ENCODE measurements around the gene GLIPR1.
"Not testable (repeated sequence)": the region's sequence is repeated elsewhere in the genome, so short reads cannot be mapped to it uniquely, and the experiment has no call there.

Gene GLIPR1

DNA sequence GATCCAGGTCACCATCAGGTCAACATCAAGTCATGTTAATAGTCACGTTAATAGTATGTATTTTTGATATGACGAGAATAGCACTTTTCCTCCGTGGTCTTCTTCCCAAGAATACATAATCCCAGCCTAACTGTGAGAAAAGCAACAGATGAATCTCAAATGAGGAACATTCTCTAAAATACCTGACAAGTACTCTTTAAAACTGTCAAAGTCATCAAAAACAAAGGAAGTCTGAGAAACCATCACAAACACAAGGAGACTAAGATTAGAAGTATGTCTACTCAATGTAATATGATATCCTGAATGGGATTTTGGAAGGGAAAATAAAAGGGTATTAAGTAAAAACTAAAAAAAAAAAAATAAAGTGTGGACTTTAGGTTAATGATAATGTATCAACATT, 36.8 kb upstream of the GLIPR1 start:
- TF ChIP-seq, protein P1, sequence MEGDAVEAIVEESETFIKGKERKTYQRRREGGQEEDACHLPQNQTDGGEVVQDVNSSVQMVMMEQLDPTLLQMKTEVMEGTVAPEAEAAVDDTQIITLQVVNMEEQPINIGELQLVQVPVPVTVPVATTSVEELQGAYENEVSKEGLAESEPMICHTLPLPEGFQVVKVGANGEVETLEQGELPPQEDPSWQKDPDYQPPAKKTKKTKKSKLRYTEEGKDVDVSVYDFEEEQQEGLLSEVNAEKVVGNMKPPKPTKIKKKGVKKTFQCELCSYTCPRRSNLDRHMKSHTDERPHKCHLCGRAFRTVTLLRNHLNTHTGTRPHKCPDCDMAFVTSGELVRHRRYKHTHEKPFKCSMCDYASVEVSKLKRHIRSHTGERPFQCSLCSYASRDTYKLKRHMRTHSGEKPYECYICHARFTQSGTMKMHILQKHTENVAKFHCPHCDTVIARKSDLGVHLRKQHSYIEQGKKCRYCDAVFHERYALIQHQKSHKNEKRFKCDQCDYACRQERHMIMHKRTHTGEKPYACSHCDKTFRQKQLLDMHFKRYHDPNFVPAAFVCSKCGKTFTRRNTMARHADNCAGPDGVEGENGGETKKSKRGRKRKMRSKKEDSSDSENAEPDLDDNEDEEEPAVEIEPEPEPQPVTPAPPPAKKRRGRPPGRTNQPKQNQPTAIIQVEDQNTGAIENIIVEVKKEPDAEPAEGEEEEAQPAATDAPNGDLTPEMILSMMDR (IDR thresholded peaks at IDR 0.05; ENCODE audit: control insufficient read depth, extremely low read depth, insufficient read depth), result no peak
- H3K4me3 ChIP-seq (ENCODE audit: low read depth, low read length), result no peak overlapping the region
- DNase-seq (ENCODE audit: low read depth), result no peak

DNA sequence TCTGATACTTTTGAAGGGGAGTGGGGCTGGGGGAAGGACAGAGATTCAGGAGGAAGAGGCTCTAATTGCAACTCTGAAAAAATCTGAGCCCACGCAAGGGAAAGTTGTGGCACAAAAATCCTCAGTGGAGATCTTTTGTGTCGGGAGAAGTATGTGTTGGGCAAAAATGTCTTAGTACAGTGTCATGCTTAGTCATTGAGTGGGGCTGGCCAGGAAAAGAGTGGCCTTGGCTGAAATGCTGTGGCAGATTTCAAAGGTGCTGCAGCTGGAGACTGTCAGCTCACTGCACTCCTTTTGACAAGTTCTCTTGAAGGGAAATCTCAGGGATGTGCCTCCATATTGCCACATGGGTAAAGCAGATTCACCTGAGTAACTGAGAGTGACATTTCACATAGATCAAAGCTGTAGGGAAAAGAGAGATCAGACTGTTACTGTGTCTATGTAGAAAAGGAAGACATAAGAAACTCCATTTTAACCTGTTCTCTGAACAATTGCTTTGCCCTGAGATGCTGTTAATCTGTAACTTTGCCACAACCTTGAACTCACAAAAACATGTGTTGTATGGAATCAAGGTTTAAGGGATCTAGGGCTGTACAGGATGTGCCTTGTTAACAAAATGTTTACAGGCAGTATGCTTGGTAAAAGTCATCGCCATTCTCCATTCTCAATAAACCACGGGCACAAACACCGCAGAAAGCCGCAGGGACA, 36.0 kb upstream of the GLIPR1 start:
- DNase-seq (ENCODE audit: low read depth), result no peak
- H3K4me3 ChIP-seq (ENCODE audit: low read depth, low read length), result no peak overlapping the region
- TF ChIP-seq, protein P1 (IDR thresholded peaks at IDR 0.05; ENCODE audit: control insufficient read depth, extremely low read depth, insufficient read depth), result no peak

DNA sequence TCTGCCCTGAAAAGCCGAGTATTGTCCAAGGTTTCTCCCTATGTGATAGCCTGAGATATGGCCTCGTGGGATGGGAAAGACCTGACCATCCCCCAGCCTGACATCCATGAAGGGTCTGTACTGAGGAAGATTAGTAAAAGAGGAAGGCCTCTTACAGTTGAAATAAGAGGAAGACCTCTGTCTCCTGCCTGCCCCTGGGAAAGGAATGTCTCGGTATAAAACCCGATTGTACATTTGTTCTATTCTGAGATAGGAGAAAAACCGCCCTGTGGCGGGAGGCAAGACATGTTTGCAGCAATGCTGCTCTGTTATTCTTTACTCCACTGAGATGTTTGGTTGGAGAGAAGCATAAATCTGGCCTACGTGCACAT, 35.4 kb upstream of the GLIPR1 start:
- DNase-seq (ENCODE audit: low read depth); H3K4me3 ChIP-seq (ENCODE audit: low read depth, low read length): not testable (repeated sequence)

DNA sequence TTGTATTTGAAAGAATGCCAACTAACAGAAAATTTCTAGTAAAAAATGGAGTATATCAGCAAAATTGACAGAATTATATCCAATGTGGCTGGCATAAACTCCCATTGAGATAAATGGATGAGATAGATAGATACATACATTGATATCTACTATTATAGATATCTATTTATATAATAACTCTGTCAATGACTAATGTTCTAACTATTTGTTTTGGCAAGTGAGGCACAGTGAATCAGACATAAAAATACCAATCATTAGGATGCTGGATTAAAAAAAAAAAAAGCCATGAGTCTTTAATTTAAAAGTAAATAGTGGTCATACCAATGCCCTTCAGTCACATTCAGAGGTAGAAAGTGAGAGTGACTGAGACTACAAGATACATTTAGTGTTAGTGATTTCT, 33.7 kb upstream of the GLIPR1 start:
- no peak overlapping the region for H3K4me3 ChIP-seq (ENCODE audit: low read depth, low read length)
- no peak for DNase-seq (ENCODE audit: low read depth)
- TF ChIP-seq, protein P1 (IDR thresholded peaks at IDR 0.05; ENCODE audit: control insufficient read depth, extremely low read depth, insufficient read depth), result no peak

DNA sequence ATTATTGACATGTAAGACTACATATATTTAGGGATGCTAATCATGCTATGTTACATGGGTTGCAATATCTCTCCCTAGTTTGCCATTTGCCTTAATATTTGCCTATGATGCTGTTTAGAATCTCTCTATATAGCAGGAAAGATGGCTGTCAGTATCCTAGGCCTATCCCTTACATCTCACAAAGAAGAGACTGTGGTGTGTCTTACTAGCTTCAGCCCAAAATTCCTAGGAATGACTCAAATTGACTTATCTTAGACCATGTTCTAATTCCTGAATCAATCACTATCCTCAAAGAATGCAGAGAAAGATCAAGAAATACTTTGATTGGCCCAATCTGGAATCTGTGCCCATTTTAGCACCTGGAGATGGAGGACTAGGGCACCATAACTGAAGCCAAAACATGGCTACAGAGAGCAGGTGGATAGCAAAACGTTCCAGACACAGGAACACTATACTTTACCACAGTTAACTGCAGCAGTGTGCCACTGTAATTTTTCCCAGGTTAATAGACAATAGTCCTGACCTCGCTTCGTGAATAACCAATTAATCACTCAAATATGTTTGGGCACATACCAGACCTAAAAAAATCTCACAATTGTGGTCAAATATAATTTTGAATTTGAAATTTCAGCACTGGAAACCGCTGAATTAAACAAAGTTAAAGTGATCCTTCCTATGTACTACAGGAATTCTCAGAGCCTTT, 32.7 kb upstream of the GLIPR1 start:
- TF ChIP-seq, protein P1 (IDR thresholded peaks at IDR 0.05; ENCODE audit: control insufficient read depth, extremely low read depth, insufficient read depth), result no peak
- no peak overlapping the region for H3K4me3 ChIP-seq (ENCODE audit: low read depth, low read length)
- no peak for DNase-seq (ENCODE audit: low read depth)

DNA sequence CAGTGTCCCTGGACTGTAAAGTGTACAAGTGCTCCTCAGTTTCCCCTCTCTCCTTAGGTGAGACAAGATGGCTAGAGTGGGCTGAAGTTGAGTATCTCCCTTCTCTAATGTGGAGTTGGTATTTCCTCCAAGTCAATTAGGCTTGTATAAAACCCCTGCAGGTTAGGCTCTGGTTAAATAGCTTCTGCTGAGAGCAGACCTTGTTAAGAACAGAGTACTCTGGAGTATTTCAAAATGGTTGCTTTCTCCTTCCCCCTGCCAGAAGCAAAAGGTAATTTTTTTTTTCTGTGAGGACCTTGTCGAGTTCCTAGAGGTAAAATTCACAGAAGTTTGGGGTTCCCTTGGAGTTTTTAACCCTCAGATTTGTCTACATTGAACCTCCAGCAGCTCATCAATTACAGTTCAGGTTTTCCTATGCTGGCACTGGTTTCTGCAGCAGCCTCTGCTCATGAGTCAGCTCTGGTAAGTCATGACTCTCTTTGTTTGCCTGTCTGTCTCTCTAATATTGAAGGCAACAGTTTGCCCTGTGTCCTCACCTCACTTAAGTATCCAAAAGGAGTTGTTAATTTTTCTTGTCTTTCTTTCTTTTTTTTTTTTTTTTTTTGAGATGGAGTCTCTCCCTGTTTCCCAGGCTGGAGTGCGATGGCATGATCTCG, 27.8 kb upstream of the GLIPR1 start:
- no peak for DNase-seq (ENCODE audit: low read depth)
- TF ChIP-seq, protein P1 (IDR thresholded peaks at IDR 0.05; ENCODE audit: control insufficient read depth, extremely low read depth, insufficient read depth), result no peak
- H3K4me3 ChIP-seq (ENCODE audit: low read depth, low read length), result no peak overlapping the region

DNA sequence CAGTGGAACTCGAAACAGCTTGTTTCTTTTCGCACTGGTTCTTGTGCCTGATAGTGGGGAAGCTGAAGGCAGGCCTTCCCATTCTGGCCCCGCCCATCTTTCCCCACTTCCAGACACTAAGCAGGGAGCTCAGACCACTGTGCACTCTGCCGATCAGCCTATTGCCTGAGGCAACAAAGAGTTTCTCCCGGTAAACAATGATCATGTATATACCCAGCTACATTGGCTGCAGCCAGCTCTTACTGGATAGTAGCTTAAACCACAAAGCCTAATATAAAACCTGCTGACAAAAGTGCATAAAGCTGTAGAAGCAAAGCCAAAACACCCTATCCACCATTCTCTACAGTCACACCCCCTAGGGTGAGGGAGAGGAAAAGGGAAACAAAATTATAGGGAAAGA, 24.7 kb upstream of the GLIPR1 start:
- TF ChIP-seq, protein P1 (IDR thresholded peaks at IDR 0.05; ENCODE audit: control insufficient read depth, extremely low read depth, insufficient read depth), result no peak
- H3K4me3 ChIP-seq (ENCODE audit: low read depth, low read length), result no peak overlapping the region
- no peak for DNase-seq (ENCODE audit: low read depth)

Data from LNCaP clone FGC (cell line).